ENCODE data around the gene YJEFN3. TPM values are rescaled to one million over a fixed set of nuclear protein-coding genes. Genes with fewer than 3 reads are reported as not detected.

Gene YJEFN3
- total and polyA plus RNA-seq, 2 donors (not counting 3 experiments of a cell fraction or from before 2014, with no cell fraction given): 1.9 to 2.1 TPM

- no peaks in the 10 kb centered on the region for H3K27me3 ChIP-seq (ENCODE audit: control insufficient read depth in 2 of 2, insufficient read depth in 2 of 2, low read length in 2 of 2)
- dilution Hi-C loops (cut with MboI; ENCODE audit: extremely low pct_ligation_motif_present, low sequenced_read_pairs) (no loop called here), intact Hi-C loops (cut with micrococcal nuclease) (no loop called here)
- DNase-seq (ENCODE audit: low read depth, low spot score) (no peak), FAIRE-seq (no peak)
- H4K20me1 ChIP-seq (replicated peaks; ENCODE audit: control insufficient read depth, extremely low read depth, insufficient read depth, low read length): no peaks in the 10 kb centered on the region
- H3K27ac ChIP-seq (ENCODE audit: insufficient read depth, low read depth, low read length): no peak overlapping the region
- TF ChIP-seq POLR2AphosphoS5 (IDR thresholded peaks at IDR 0.05; ENCODE audit: insufficient read depth, low read depth, low read length) (no peak), JUN (IDR thresholded peaks at IDR 0.05; ENCODE audit: borderline replicate concordance, insufficient read depth, insufficient read length, low read depth) (no peak), CTCF (IDR thresholded peaks at IDR 0.05; ENCODE audit: extremely low read depth in 1 of 2, insufficient read depth in 1 of 2, low read depth in 1 of 2, low read length in 2 of 2) (no peak), GATA2 (IDR thresholded peaks at IDR 0.05; ENCODE audit: insufficient read depth, insufficient read length, low read depth, low read length) (no peak), POLR2A (IDR thresholded peaks at IDR 0.05; ENCODE audit: low read depth, low read length) (no peak), MYC (IDR thresholded peaks at IDR 0.05; ENCODE audit: low read depth, low read length) (no peak)
- no peaks in the 10 kb centered on the region for H3K4me1 ChIP-seq (ENCODE audit: control insufficient read depth, extremely low read depth, insufficient read depth, low read length)
- H3K79me2 ChIP-seq (ENCODE audit: control insufficient read depth, insufficient read depth, low read length): no peaks in the 10 kb centered on the region
- H3K9me1 ChIP-seq (replicated peaks; ENCODE audit: control insufficient read depth, extremely low read depth, insufficient read depth, low read length): no peaks in the 10 kb centered on the region
- H3K4me3 ChIP-seq (replicated peaks in 1 of 3; ENCODE audit: insufficient read depth in 1 of 3, low read depth in 1 of 3, low read length in 3 of 3): no peak overlapping the region
- ChIA-PET CTCF (no interaction called here), POLR2A (no interaction called here)
- no peak overlapping the region for H3K4me2 ChIP-seq (ENCODE audit: insufficient read depth, low read length)
- H3K9me3 ChIP-seq (replicated peaks; ENCODE audit: control insufficient read depth, insufficient read depth, low read length): no peaks in the 10 kb centered on the region
- no peak overlapping the region for H2AFZ ChIP-seq (ENCODE audit: low read depth, low read length)
- H3K9ac ChIP-seq (replicated peaks; ENCODE audit: extremely low read depth, insufficient read depth, low read length): no peak overlapping the region
- no TSS peak for BruUV-seq (replicated peaks)
- H3K36me3 ChIP-seq (ENCODE audit: control insufficient read depth in 2 of 2, extremely low read depth in 1 of 2, insufficient read depth in 2 of 2, low read length in 2 of 2): peaks cover 22 to 63% of the 10 kb centered on the region in 2 experiments
These were observed 26.4 kb upstream of the YJEFN3 start for GRCh38 chr19:19502281-19502680.
